HG02840 (cell line): ENCODE results near the gene DNAH7.

Experiments used
- ATAC-seq: cut with Tn5 transposase; IDR thresholded peaks from one replicate; pipeline ENCODE4 v1.9.1; 2021; ENCODE audit warnings: mild to moderate bottlenecking, moderate library complexity, moderate number of reproducible peaks; ENCODE audit not compliant: unreplicated experiment, low FRiP score

The DNAH7 gene

GRCh38 chr2:195879153-195879552 is 189.5 kb downstream of the DNAH7 start:
- ATAC-seq: no peak

GRCh38 chr2:195871326-195871725 is 197.3 kb downstream of the DNAH7 start:
- no peak for ATAC-seq

- ATAC-seq: no peak
These were observed 204.3 kb downstream of the DNAH7 start for GRCh38 chr2:195864316-195864715.

- ATAC-seq: no peak
These were observed 205.1 kb downstream of the DNAH7 start for GRCh38 chr2:195863564-195863963.

- ATAC-seq: no peak
These were observed 205.5 kb downstream of the DNAH7 start for GRCh38 chr2:195863121-195863520.

GRCh38 chr2:195861821-195862220 is 206.8 kb downstream of the DNAH7 start:
- ATAC-seq: no peak

- no peak for ATAC-seq
These were observed 209.1 kb downstream of the DNAH7 start for GRCh38 chr2:195859513-195859912.

- ATAC-seq: no peak
These were observed 211.5 kb downstream of the DNAH7 start for GRCh38 chr2:195857132-195857531.

GRCh38 chr2:195850764-195851163 is 217.9 kb downstream of the DNAH7 start:
- ATAC-seq: no peak

GRCh38 chr2:195848119-195848899 is 220.3 kb downstream of the DNAH7 start:
- no peak for ATAC-seq

GRCh38 chr2:195842932-195843331 is 225.7 kb downstream of the DNAH7 start:
- no peak for ATAC-seq

- no peak for ATAC-seq
These were observed 230.6 kb downstream of the DNAH7 start for GRCh38 chr2:195838002-195838401.

- ATAC-seq: no peak
These were observed 232.6 kb downstream of the DNAH7 start for GRCh38 chr2:195836002-195836401.

- ATAC-seq: no peak
These were observed 233.8 kb downstream of the DNAH7 start for GRCh38 chr2:195834836-195835235.

GRCh38 chr2:195830968-195831950 is 237.4 kb downstream of the DNAH7 start:
- ATAC-seq: no peak

GRCh38 chr2:195824478-195824877 is 244.2 kb downstream of the DNAH7 start:
- no peak for ATAC-seq

- no peak for ATAC-seq
These were observed 245.4 kb downstream of the DNAH7 start for GRCh38 chr2:195823206-195823605.

GRCh38 chr2:195821566-195821932 is 247.1 kb downstream of the DNAH7 start:
- no peak for ATAC-seq

- ATAC-seq: no peak
These were observed 247.6 kb downstream of the DNAH7 start for GRCh38 chr2:195820867-195821565.

- ATAC-seq: no peak
These were observed 248.3 kb downstream of the DNAH7 start for GRCh38 chr2:195820373-195820772.

GRCh38 chr2:195819276-195819675 is 249.4 kb downstream of the DNAH7 start:
- ATAC-seq: no peak
